Measurements from ENCODE around the gene CD68.
A peak's percentile ranks its signal among the peaks of the same experiment; 100 is the strongest.

CD68 gene

GRCh38 chr17:7559320-7560171, 19.9 kb upstream of the CD68 start:
- no peak for DNase-seq (ENCODE audit: low read depth in 2 of 2)

GRCh38 chr17:7560172-7561027, 19.0 kb upstream of the CD68 start:
- DNase-seq (ENCODE audit: low read depth in 2 of 2): peak in 1 of 2 donors; percentile 50

GRCh38 chr17:7561028-7561575, 18.3 kb upstream of the CD68 start:
- DNase-seq (ENCODE audit: low read depth in 2 of 2): peak; percentile 73 to 82

GRCh38 chr17:7561589-7562207, 17.7 kb upstream of the CD68 start, which contains the start of gene SENP3:
SENP3 (plus strand) TSS chr17:7561919; CDS start chr17:7563077, 1,158 bp downstream.
- peak; percentile 86 to 90 for DNase-seq (ENCODE audit: low read depth in 2 of 2)

- no peak for DNase-seq (ENCODE audit: low read depth in 2 of 2)
These were observed 17.2 kb upstream of the CD68 start for GRCh38 chr17:7562208-7562605.

GRCh38 chr17:7563115-7563869, 16.1 kb upstream of the CD68 start:
- no peak for DNase-seq (ENCODE audit: low read depth in 2 of 2)

- no peak for DNase-seq (ENCODE audit: low read depth in 2 of 2)
These were observed 9.9 kb upstream of the CD68 start for GRCh38 chr17:7569571-7569970.

GRCh38 chr17:7570351-7570750, 9.1 kb upstream of the CD68 start:
- DNase-seq (ENCODE audit: low read depth in 2 of 2): no peak

- no peak for DNase-seq (ENCODE audit: low read depth in 2 of 2)
These were observed 7.2 kb upstream of the CD68 start for GRCh38 chr17:7572338-7572587.

GRCh38 chr17:7572588-7573323, 6.7 kb upstream of the CD68 start:
- peak; percentile 98 to 99 for DNase-seq (ENCODE audit: low read depth in 2 of 2)

- DNase-seq (ENCODE audit: low read depth in 2 of 2): peak; percentile 82 to 88
These were observed 5.9 kb upstream of the CD68 start for GRCh38 chr17:7573324-7574080.

- no peak for DNase-seq (ENCODE audit: low read depth in 2 of 2)
These were observed 5.1 kb upstream of the CD68 start for GRCh38 chr17:7574176-7574953.

GRCh38 chr17:7575481-7575883, 4.0 kb upstream of the CD68 start:
- no peak for DNase-seq (ENCODE audit: low read depth in 2 of 2)

- no peak for DNase-seq (ENCODE audit: low read depth in 2 of 2)
These were observed 3.5 kb upstream of the CD68 start for GRCh38 chr17:7575959-7576358.

- no peak for DNase-seq (ENCODE audit: low read depth in 2 of 2)
These were observed 3.0 kb upstream of the CD68 start for GRCh38 chr17:7576432-7576937.

- no peak for DNase-seq (ENCODE audit: low read depth in 2 of 2)
These were observed 1.9 kb upstream of the CD68 start for GRCh38 chr17:7577327-7578199.

- peak in 1 of 2 donors; percentile 37 for DNase-seq (ENCODE audit: low read depth in 2 of 2)
These were observed 581 bp downstream of the CD68 start for GRCh38 chr17:7579834-7580603.
